Breast epithelium (tissue), 4 donors: ENCODE measurements around the gene EML1. TPM values are rescaled to one million over a fixed set of nuclear protein-coding genes. Genes with fewer than 3 reads are reported as not detected.

Source experiments
- DNase-seq, 2 donors: peaks; one replicate each; pipeline ENCODE4 v3.0.0-alpha.2; 2019; ENCODE audit warnings: low spot score in 2 of 2
- H3K27ac ChIP-seq, 2 donors: fragments of 200-600 bp; sonication (generic) in 1 of 2; one replicate each; pipeline ENCODE4 v1.5.1; 2016 to 2019; ENCODE audit warnings: mild to moderate bottlenecking in 1 of 2
- H3K27me3 ChIP-seq, 2 donors: fragments of 200-600 bp; sonication (generic) in 1 of 2; one replicate each; pipeline versions ENCODE4 v1.5.1 to v1.6.0; 2017 to 2019; ENCODE audit warnings: control low read depth in 1 of 2, mild to moderate bottlenecking in 1 of 2
- H3K36me3 ChIP-seq: fragments of 200-600 bp; one replicate; pipeline ENCODE4 v1.5.1; 2019
- H3K4me1 ChIP-seq, 2 donors: fragments of 200-600 bp; sonication (generic); one replicate each; pipeline ENCODE4 v1.5.1; 2016 to 2019; ENCODE audit warnings: control low read depth in 1 of 2
- H3K4me3 ChIP-seq, 3 donors: fragments of 200-600 bp; sonication (generic); 1 replicate in 2 of 3; 2 replicates in 1 of 3; pipeline ENCODE4 v1.5.1; 2016 to 2019; ENCODE audit warnings: mild to moderate bottlenecking in 3 of 3, moderate library complexity in 2 of 3
- H3K9me3 ChIP-seq, 2 donors: fragments of 200-600 bp; sonication (generic) in 1 of 2; one replicate each; pipeline ENCODE4 v1.5.1; 2016 to 2019; ENCODE audit warnings: control low read depth in 1 of 2
- POLR2A ChIP-seq: fragments of 450-650 bp; IDR thresholded peaks from one replicate; pipeline ENCODE4 v1.6.1; 2016; ENCODE audit warnings: antibody characterized with exemption, mild to moderate bottlenecking, moderate library complexity
- POLR2AphosphoS5 ChIP-seq, 3 donors: sonication (generic); formaldehyde crosslinking; IDR thresholded peaks; one replicate each; pipeline ENCODE4 v1.6.1; 2017; ENCODE audit warnings: antibody characterized with exemption in 3 of 3
- intact Hi-C: fragments of 100-400 bp; cut with DNase I; formaldehyde crosslinking; loops from one replicate; pipeline ENCODE4 v1.15.1; 2023; ENCODE audit warnings: low total_unique reads
- total RNA-seq, 3 donors: library from RNA; depleted of rRNA; stranded (reverse); fragments of >200 nt; gene quantifications; one replicate each; pipeline ENCODE4 v1.1.0, GENCODE V29; 2016
- TF ChIP-seq, protein P1 (sequence below), 3 donors: fragments of 450-650 bp; IDR thresholded peaks; one replicate each; pipeline ENCODE4 v1.5.1; 2016 to 2017; ENCODE audit warnings: antibody characterized with exemption in 3 of 3, mild to moderate bottlenecking in 3 of 3, moderate library complexity in 3 of 3

Gene EML1
- total RNA-seq, 3 donors from 2014 or later: 11.3 to 26.1 (median 25.9) TPM

DNA sequence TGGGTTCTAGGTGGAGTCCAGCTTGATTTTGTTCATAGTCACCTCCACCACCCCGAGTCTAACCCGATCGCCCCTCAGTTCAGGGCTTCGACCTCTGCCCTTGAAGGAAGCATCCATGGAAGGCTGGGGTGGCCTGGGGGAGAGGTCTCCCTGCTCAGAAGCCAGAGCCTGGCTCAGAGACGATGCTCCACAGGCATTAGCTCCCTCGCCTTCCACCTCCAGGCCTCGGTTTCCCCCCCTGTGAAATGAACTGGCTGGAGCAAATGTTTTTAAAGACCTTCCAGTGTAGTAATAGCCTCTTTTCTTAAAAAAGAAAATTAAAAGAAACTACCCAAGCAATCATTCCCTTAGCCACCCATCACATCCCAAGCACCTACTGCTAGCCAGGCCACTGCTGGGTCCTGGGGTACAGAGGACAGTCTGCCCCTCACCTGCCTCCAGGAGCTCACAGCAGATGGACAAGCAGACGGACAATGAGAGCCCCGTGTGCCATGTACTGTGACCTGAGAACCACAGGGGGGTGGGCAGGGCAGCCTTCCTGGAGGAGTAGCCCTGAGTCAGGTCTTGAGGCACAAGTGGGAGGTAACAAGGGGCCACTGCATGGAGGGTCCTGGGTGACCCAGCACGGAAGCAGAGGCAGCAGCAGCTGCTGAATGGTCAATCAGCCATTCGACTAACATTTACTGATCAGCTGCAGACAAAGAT is 42.3 kb upstream of the EML1 start:
- Histone ChIP-seq H3K27ac (no peak overlapping the region), H3K9me3 (no peaks in the 10 kb centered on the region), H3K4me3 (no peak overlapping the region), H3K27me3 (peaks cover 0 to 3% of the 10 kb centered on the region in 2 donors), H3K4me1 (peaks cover 0 to 8% of the 10 kb centered on the region in 2 donors), H3K36me3 (no peaks in the 10 kb centered on the region)
- intact Hi-C loops: no loop called here
- no peak for TF ChIP-seq POLR2A
- no peak for TF ChIP-seq POLR2AphosphoS5 (IDR thresholded peaks at IDR 0.05)
- TF ChIP-seq, protein P1, sequence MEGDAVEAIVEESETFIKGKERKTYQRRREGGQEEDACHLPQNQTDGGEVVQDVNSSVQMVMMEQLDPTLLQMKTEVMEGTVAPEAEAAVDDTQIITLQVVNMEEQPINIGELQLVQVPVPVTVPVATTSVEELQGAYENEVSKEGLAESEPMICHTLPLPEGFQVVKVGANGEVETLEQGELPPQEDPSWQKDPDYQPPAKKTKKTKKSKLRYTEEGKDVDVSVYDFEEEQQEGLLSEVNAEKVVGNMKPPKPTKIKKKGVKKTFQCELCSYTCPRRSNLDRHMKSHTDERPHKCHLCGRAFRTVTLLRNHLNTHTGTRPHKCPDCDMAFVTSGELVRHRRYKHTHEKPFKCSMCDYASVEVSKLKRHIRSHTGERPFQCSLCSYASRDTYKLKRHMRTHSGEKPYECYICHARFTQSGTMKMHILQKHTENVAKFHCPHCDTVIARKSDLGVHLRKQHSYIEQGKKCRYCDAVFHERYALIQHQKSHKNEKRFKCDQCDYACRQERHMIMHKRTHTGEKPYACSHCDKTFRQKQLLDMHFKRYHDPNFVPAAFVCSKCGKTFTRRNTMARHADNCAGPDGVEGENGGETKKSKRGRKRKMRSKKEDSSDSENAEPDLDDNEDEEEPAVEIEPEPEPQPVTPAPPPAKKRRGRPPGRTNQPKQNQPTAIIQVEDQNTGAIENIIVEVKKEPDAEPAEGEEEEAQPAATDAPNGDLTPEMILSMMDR (IDR thresholded peaks at IDR 0.05): no peak
- no peak for DNase-seq

DNA sequence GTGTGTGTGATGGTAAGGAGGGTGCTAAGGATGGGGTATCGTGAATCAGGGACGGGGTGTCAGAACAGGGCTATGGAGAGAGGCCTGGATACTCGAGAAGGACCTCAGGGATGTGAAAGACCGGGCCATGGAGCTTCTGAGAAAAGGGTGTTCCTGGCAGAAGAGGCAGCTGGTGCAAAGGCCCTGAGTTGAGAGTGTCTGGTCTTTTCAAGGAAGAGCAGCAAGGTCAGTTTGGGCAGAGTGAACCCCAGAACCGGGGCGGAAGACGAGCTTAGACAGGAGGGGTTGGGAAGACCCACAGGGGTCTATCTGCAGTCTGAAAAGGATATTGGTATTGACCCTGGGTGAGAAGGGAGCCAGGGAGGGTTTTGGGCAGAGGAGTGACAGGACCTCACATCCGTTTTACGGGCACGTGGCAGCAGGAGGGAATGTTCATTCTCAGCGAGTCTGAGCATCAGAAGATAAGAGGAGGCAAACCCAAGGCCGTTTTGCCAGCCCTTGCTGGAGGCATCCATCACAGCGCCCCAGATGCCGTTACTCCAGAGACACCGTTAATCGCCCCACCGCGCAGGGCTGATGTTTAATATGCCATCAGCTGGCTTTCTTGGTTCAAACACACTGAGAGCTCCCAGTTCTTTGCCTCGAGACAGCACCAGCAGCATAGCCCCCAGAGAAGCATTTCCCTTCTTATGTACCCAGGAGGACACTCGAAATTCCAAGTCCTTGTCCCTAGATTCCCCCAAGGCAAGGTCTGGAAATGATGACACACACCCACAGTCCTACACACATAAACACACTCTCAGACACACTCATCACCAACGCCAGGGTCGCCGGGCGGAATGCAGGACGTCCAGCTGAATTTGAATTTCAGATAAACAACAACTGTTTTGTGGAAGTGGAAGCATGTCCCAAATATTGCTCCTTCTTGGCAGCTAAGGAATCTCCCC is 41.4 kb upstream of the EML1 start:
- peaks cover 0 to 5% of the 10 kb centered on the region in 2 donors for H3K27me3 ChIP-seq
- intact Hi-C loops: no loop called here
- H3K4me3 ChIP-seq: no peak overlapping the region
- H3K27ac ChIP-seq: peak overlapping the region; percentile 19 to 57
- no peak for DNase-seq
- TF ChIP-seq, protein P1 (IDR thresholded peaks at IDR 0.05): no peak
- TF ChIP-seq POLR2AphosphoS5 (IDR thresholded peaks at IDR 0.05): no peak
- TF ChIP-seq POLR2A: no peak
- no peaks in the 10 kb centered on the region for H3K36me3 ChIP-seq
- no peaks in the 10 kb centered on the region for H3K9me3 ChIP-seq
- peaks cover 0 to under 1% of the 10 kb centered on the region in 2 donors for H3K4me1 ChIP-seq

GRCh38 chr14:99752486-99753121 is 40.6 kb upstream of the EML1 start:
- intact Hi-C loops: no loop called here
- Histone ChIP-seq H3K4me3 (no peak overlapping the region), H3K9me3 (no peaks in the 10 kb centered on the region), H3K4me1 (no peaks in the 10 kb centered on the region), H3K27ac (peak overlapping the region; percentile 19 to 57), H3K36me3 (no peaks in the 10 kb centered on the region), H3K27me3 (peaks cover 0 to 5% of the 10 kb centered on the region in 2 donors)
- DNase-seq: no peak
- TF ChIP-seq POLR2AphosphoS5 (IDR thresholded peaks at IDR 0.05): no peak
- no peak for TF ChIP-seq POLR2A
- TF ChIP-seq, protein P1 (IDR thresholded peaks at IDR 0.05): no peak

DNA sequence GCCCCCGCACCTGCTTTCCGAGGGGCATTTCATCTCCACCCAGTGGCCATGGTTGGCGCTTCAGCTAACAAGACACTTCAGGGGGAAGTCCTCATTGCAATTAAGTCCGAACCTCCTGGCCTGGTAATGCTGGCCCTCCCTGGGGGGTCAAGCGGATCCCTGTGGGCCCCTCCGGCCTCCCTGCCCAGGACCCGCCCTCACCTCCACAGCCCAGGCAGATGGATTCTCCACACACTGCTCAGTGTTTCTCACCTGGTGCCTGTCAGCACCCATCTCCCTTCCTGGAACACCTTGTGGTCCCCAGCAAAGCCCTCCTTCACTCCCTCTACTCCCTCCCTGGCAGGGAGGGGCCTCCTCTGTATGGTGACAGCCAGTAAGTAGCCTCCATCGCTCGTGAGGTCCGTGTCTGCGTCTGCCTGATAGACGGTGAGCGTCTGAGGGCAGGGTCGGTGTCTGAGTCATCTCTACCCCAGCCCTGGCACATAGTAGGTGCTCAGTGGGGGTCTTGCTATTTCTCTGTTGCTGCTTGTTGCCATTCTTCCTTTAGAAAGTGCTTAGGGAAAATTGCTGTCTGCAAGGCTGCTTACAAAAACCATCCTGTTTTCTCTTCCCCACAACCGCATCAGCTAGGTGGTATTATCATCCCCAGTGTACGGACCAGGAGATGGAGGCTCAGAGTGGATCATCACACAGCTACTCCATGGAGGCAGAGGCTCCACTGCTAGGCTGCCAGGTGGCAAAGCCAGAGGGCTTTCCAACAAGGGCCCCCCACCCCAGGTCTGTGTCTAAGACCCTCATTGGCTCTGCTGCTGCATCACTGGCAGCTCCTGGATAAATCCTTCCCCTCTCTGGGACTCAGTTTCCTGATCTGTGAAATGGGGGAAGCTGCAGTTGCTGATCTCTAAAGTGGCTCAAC is 39.7 kb upstream of the EML1 start:
- Histone ChIP-seq H3K27me3 (peaks cover 0 to 5% of the 10 kb centered on the region in 2 donors), H3K27ac (peak overlapping the region in 1 of 2 donors; percentile 7), H3K36me3 (no peaks in the 10 kb centered on the region), H3K4me3 (no peak overlapping the region), H3K9me3 (no peaks in the 10 kb centered on the region), H3K4me1 (no peaks in the 10 kb centered on the region)
- intact Hi-C loops: no loop called here
- TF ChIP-seq, protein P1 (IDR thresholded peaks at IDR 0.05): no peak
- TF ChIP-seq POLR2A (no peak), POLR2AphosphoS5 (IDR thresholded peaks at IDR 0.05) (no peak)
- DNase-seq: no peak
